LNCaP clone FGC (cell line): Measurements from ENCODE around the gene RTN4R.
A peak's percentile ranks its signal among the peaks of the same experiment; 100 is the strongest.

Experiments
- DNase-seq: peaks from one replicate; pipeline ENCODE4 v3.0.0-alpha.2; 2011; ENCODE audit warnings: low read depth
- H3K4me3 ChIP-seq: 2 replicates; pipeline ENCODE4 v1.5.1; 2011; ENCODE audit warnings: mild to moderate bottlenecking, low read depth, low read length, control low read depth
- TF ChIP-seq, protein P1 (sequence below): IDR thresholded peaks from 2 replicates; pipeline ENCODE4 v1.5.1; 2012; ENCODE audit warnings: mild to moderate bottlenecking; ENCODE audit not compliant: control insufficient read depth, insufficient read depth; ENCODE audit errors: extremely low read depth

RTN4R gene

DNA sequence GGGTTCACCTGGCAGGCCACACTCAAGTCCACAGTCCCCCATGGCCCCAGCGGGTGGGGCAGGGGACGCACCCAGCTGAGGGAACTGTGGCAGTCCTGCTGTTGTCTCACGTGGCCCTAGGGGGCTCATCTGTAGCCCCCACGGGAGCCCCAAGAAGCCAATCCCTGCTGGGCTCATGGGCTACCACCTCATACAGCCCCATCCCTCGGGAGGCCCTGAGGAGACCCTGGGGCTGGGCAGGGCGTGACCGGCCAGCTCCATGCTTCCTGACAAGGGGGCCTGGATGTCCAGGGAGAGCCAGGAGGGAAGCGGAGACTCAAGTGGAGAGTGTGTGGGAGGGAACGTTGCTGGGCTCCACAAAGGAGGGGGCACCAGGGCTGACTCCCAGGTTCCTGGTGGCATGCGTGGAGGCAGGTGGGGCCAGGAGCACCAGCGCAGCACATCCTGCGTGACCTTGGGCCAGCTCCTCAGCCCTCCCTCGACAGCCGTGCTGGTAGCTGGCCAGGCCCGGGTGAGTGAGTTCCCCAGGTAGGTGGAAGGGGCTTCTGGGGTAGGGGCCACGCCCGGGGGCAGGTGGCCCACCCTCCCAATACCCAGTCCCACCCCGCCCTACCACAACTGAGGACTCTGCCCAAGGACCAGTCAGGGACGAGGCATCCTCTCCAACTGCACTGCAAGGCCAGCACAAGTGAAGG lies 7.9 kb downstream of the RTN4R start:
- no peak for DNase-seq
- no peak overlapping the region for H3K4me3 ChIP-seq

DNA sequence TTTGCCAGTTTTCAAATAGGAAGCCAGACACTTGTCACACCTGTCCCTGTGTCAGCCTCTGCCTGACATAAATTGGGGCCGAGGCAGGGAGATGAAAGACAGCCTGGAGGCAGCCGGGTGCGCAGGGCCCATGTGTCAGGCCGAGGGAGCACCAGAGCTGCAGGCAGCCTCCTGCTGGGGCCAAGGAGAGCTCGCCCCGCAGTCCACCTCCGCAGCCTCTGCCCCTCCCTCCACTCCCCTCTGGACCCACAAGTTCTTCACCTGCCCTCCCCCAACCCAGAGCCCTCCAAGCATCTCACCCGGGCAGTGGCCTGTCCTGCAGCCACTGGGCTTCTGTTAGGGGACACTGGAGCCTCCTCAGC lies 8.8 kb downstream of the RTN4R start:
- TF ChIP-seq, protein P1, sequence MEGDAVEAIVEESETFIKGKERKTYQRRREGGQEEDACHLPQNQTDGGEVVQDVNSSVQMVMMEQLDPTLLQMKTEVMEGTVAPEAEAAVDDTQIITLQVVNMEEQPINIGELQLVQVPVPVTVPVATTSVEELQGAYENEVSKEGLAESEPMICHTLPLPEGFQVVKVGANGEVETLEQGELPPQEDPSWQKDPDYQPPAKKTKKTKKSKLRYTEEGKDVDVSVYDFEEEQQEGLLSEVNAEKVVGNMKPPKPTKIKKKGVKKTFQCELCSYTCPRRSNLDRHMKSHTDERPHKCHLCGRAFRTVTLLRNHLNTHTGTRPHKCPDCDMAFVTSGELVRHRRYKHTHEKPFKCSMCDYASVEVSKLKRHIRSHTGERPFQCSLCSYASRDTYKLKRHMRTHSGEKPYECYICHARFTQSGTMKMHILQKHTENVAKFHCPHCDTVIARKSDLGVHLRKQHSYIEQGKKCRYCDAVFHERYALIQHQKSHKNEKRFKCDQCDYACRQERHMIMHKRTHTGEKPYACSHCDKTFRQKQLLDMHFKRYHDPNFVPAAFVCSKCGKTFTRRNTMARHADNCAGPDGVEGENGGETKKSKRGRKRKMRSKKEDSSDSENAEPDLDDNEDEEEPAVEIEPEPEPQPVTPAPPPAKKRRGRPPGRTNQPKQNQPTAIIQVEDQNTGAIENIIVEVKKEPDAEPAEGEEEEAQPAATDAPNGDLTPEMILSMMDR, result no peak
- no peak for DNase-seq
- no peak overlapping the region for H3K4me3 ChIP-seq

More for the DNA sequence above, 7.9 kb downstream of the RTN4R start:
- TF ChIP-seq, protein P1, result no peak

- DNase-seq, result no peak
- no peak overlapping the region for H3K4me3 ChIP-seq
- TF ChIP-seq, protein P1, result peak; percentile 15; the same call in 1 of the 2 replicates
These were observed 9.4 kb downstream of the RTN4R start for GRCh38 chr22:20258584-20259326.

GRCh38 chr22:20258021-20258299 lies 10.2 kb downstream of the RTN4R start:
- DNase-seq, result no peak
- TF ChIP-seq, protein P1, result no peak

GRCh38 chr22:20257212-20258020 lies 10.7 kb downstream of the RTN4R start:
- no peak for DNase-seq
- TF ChIP-seq, protein P1, result no peak
- no peak overlapping the region for H3K4me3 ChIP-seq

More at GRCh38 chr22:20258021-20258299, 10.2 kb downstream of the RTN4R start:
- H3K4me3 ChIP-seq, result no peak overlapping the region

DNA sequence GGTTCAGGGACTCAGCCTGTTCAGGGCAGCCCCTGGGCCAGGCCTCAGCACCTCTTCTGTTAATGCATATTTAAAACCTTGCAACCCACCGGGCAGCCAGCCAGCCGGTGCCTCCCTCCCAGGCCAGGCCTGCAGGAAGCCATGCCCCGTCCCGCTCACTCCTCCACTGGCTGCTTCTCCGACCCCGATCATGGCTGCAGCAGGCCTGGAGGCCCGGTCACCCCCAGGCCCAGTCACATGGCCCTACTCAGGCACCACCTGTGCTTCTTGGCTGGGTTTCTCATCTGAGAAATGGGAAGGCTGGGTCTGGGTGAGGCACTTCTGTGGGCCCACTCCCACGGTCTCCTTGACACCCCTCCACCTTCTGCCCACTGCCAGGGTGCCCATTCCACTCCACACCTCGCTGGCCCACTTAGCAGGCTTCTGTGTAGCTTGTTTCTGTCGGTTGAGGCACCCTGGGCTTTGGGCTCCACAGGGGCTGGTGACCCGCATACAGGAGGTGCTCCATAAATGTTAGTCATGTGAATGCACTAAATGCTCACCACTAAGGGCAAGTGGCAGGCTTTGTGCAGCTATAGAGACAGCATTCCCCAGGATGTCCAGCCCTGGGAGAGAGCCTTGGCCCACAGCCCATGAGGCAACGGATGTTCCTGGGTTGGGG lies 11.4 kb downstream of the RTN4R start:
- no peak for DNase-seq
- TF ChIP-seq, protein P1, result no peak
- no peak overlapping the region for H3K4me3 ChIP-seq
